IMR-90 (cell line): ENCODE data around the gene ARMC6. TPM values are rescaled to one million over a fixed set of nuclear protein-coding genes. Genes with fewer than 3 reads are reported as not detected.

ENCODE experiments used
- ATAC-seq: fragments of 200-7000 bp; cut with Tn5 transposase; 2 replicates; pipeline ENCODE4 v1.9.1; 2020; ENCODE audit warnings: low read depth, mild to moderate bottlenecking, moderate library complexity
- BruUV-seq: library from RNA; stranded (reverse); fragments of 400-500 nt; replicated peaks from 2 replicates; lab custom pipeline; 2021; lab: Mats Ljungman, UMichigan
- CTCF ChIA-PET: fragments of 300-600 bp; formaldehyde crosslinking; extraction: SDS; loops from one replicate; lab custom pipeline; 2021; ENCODE audit warnings: antibody characterized with exemption; lab: Yijun Ruan, JAX
- POLR2A ChIA-PET: fragments of 300-600 bp; sonication (Branson Sonifier 250); formaldehyde crosslinking; loops from one replicate; lab custom pipeline; 2022; ENCODE audit warnings: antibody characterized with exemption; ENCODE audit not compliant: unreplicated experiment; lab: Charles Lee
- DNase-seq: peaks from one replicate; pipeline ENCODE4 v3.0.0; 2013
- H2AFZ ChIP-seq: replicated peaks from 2 replicates; pipeline ENCODE3; 2013; ENCODE audit warnings: low read length, mild to moderate bottlenecking; ENCODE audit not compliant: poor library complexity
- H2AK5ac ChIP-seq: 2 replicates; pipeline ENCODE4 v1.6.1; 2013; ENCODE audit warnings: low read depth, low read length, inconsistent platforms
- H2AK9ac ChIP-seq: replicated peaks from 2 replicates; pipeline ENCODE3; 2013; ENCODE audit warnings: mild to moderate bottlenecking, low read depth, low read length, moderate library complexity; ENCODE audit not compliant: poor library complexity
- H2BK120ac ChIP-seq: 2 replicates; pipeline ENCODE4 v1.6.1; 2013; ENCODE audit warnings: low read depth, low read length, inconsistent platforms
- H2BK15ac ChIP-seq: 3 replicates; pipeline ENCODE4 v1.6.1; 2013; ENCODE audit warnings: low read depth, low read length, inconsistent platforms
- H2BK20ac ChIP-seq: 2 replicates; pipeline ENCODE4 v1.6.1; 2013; ENCODE audit warnings: low read depth, mild to moderate bottlenecking, inconsistent platforms, low read length, moderate library complexity
- H2BK5ac ChIP-seq: 2 replicates; pipeline ENCODE4 v1.6.1; 2013; ENCODE audit warnings: mild to moderate bottlenecking, low read depth, low read length, inconsistent platforms; ENCODE audit not compliant: poor library complexity, severe bottlenecking
- H3K14ac ChIP-seq: replicated peaks from 2 replicates; pipeline ENCODE4 v1.6.1; 2013; ENCODE audit warnings: low read depth, low read length, inconsistent platforms
- H3K18ac ChIP-seq: 2 replicates; pipeline ENCODE4 v1.6.1; 2013; ENCODE audit warnings: low read depth, low read length, control low read depth
- H3K23ac ChIP-seq: 2 replicates; pipeline ENCODE4 v1.6.1; 2013; ENCODE audit warnings: low read depth, low read length, inconsistent platforms
- H3K27ac ChIP-seq: 2 replicates; pipeline ENCODE4 v1.5.1; 2013; ENCODE audit warnings: mild to moderate bottlenecking, control low read depth, low read length; ENCODE audit not compliant: insufficient read depth
- H3K27me3 ChIP-seq: 2 replicates; pipeline ENCODE4 v1.6.1; 2013; ENCODE audit warnings: low read length; ENCODE audit not compliant: control insufficient read depth, insufficient read depth
- H3K36me3 ChIP-seq: 2 replicates; pipeline ENCODE4 v1.6.1; 2013; ENCODE audit warnings: low read length, mixed read lengths; ENCODE audit not compliant: control insufficient read depth, insufficient read depth
- H3K4ac ChIP-seq: 2 replicates; pipeline ENCODE4 v1.6.1; 2013; ENCODE audit warnings: low read depth, low read length, inconsistent platforms
- H3K4me1 ChIP-seq: 2 replicates; pipeline ENCODE4 v1.6.1; 2013; ENCODE audit warnings: low read length, mixed read lengths; ENCODE audit not compliant: control insufficient read depth, insufficient read depth
- H3K4me2 ChIP-seq: 2 replicates; pipeline ENCODE4 v1.6.1; 2013; ENCODE audit warnings: low read depth, mild to moderate bottlenecking, control low read depth, low read length, moderate library complexity
- H3K4me3 ChIP-seq: 2 replicates; pipeline ENCODE4 v1.5.1; 2013; ENCODE audit warnings: low read depth, mild to moderate bottlenecking, control low read depth, low read length, moderate library complexity; ENCODE audit not compliant: insufficient read depth
- H3K56ac ChIP-seq: 2 replicates; pipeline ENCODE4 v1.6.1; 2013; ENCODE audit warnings: low read length, inconsistent platforms; ENCODE audit not compliant: insufficient read depth; ENCODE audit errors: extremely low read depth
- H3K79me1 ChIP-seq, 2 experiments: 2 replicates each; pipeline ENCODE4 v1.6.1; 2013; ENCODE audit warnings: low read length in 2 of 2, inconsistent platforms in 1 of 2, low read depth in 1 of 2
- H3K9ac ChIP-seq: 2 replicates; pipeline ENCODE4 v1.6.1; 2013; ENCODE audit warnings: low read depth, low read length, control low read depth
- H3K9me1 ChIP-seq: 2 replicates; pipeline ENCODE4 v1.6.1; 2013; ENCODE audit warnings: low read length, inconsistent platforms; ENCODE audit not compliant: insufficient read depth
- H3K9me3 ChIP-seq: 2 replicates; pipeline ENCODE4 v1.6.1; 2013; ENCODE audit warnings: low read length; ENCODE audit not compliant: control insufficient read depth, insufficient read depth
- H4K20me1 ChIP-seq: 2 replicates; pipeline ENCODE4 v1.6.1; 2013; ENCODE audit warnings: low read length, inconsistent platforms; ENCODE audit not compliant: insufficient read depth
- H4K5ac ChIP-seq: 2 replicates; pipeline ENCODE4 v1.6.1; 2013; ENCODE audit warnings: mild to moderate bottlenecking, low read depth, low read length, control low read depth
- H4K8ac ChIP-seq, 2 experiments: 2 replicates each; pipeline ENCODE4 v1.6.1; 2013; ENCODE audit warnings: low read depth in 2 of 2, low read length in 2 of 2, control low read depth in 1 of 2, inconsistent platforms in 1 of 2
- H4K91ac ChIP-seq: 2 replicates; pipeline ENCODE4 v1.6.1; 2013; ENCODE audit warnings: low read depth, low read length, inconsistent platforms; ENCODE audit not compliant: insufficient read depth
- MAZ ChIP-seq: IDR thresholded peaks from 2 replicates; pipeline ENCODE4 v1.6.1; 2012; ENCODE audit warnings: low read depth, mild to moderate bottlenecking, low read length, improper control_type of control experiment, moderate library complexity, borderline replicate concordance
- NFE2L2 ChIP-seq: fragments of 150-350 bp; IDR thresholded peaks from 2 replicates; pipeline ENCODE4 v1.6.1; 2016; ENCODE audit warnings: low read depth, mild to moderate bottlenecking, low read length
- WGBS, 2 experiments: methylation state at CpG; one replicate each; pipeline versions ENCODE4 v1.1.5 to v1.1.7; 2013; ENCODE audit warnings: missing lambda C conversion rate in 2 of 2; ENCODE audit not compliant: insufficient read length in 1 of 2; ENCODE audit errors: extremely low coverage in 2 of 2; 5-methylcytosine and 5-hydroxymethylcytosine counted together
- dilution Hi-C: fragments of 300-500 bp; cut with HindIII; formaldehyde crosslinking; loops from one replicate; pipeline ENCODE4 v1.14.3; 2018; ENCODE audit warnings: low sequenced_read_pairs; ENCODE audit not compliant: unreplicated experiment
- in situ Hi-C: fragments of 300-500 bp; cut with MboI; formaldehyde crosslinking; loops from 3 replicates; pipeline ENCODE4 v1.14.3; 2019; ENCODE audit warnings: low sequenced_read_pairs, inconsistent platforms, mixed read lengths
- intact Hi-C: fragments of 100-400 bp; cut with micrococcal nuclease; formaldehyde crosslinking; loops from 2 replicates; pipeline ENCODE4 v1.10.0; 2022
- polyA plus RNA-seq, 3 experiments: library from polyadenylated mRNA; depleted of rRNA; stranded (reverse); fragments of >200 nt; gene quantifications; 2 replicates each; pipeline ENCODE4 v1.2.3, GENCODE V29; 2012; ENCODE audit warnings: low replicate concordance in 1 of 3
- total RNA-seq: library from RNA; depleted of rRNA; stranded (reverse); fragments of >200 nt; gene quantifications from 2 replicates; pipeline ENCODE4 v1.2.3, GENCODE V29; 2012
- TF ChIP-seq, protein P1 (sequence below): conservative IDR thresholded peaks from 2 replicates; pipeline ENCODE4 v1.5.1; 2012; ENCODE audit warnings: mild to moderate bottlenecking, low read depth, low read length, improper control_type of control experiment
- TF ChIP-seq, protein P2 (sequence below): fragments of 150-350 bp; IDR thresholded peaks from 2 replicates; pipeline ENCODE4 v1.6.1; 2017; ENCODE audit warnings: mild to moderate bottlenecking, antibody characterized with exemption, low read length, low read depth

The ARMC6 gene
- total and polyA plus RNA-seq, 2 of the 4 experiments (the other 2 are of a cell fraction): 41.5 to 52.7 TPM

DNA sequence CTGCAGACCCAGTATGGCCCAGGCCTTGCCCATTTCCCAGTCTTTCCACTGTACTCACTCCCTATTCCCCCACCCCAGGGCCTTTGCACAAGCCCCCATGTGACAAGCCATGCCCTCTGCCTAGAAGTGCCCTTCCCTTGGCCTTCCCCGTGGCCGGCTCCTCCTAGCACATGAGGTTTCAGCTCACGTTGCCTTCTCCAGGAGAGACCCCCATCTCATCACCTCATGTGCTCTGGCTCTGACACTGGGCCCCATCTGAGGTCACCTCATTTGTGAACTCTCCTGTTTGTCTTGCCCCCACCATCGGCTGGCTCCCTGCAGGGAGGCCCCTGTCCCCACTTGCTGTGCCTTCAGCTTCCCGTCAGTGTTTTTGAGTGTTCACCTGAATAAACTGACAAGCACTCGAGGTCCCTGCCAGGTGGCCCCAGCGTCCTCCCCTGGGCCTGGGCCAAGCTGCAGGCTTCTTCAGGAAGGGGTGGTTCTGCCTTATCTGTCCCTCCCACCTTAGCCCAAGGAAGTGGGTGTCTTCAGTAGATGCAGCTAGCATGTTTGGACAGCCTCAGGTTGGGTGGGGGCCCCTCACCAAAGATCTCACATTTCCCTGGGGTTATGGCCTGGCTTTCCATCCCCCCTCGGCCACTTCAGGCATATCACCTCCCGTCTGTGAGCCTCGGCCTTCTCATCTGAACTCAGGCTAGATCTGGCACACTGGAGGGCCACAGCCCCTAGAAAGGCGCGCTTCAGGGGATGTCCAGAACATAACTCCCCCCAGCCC is 26.6 kb downstream of the ARMC6 start (continued):
- no peak for TF ChIP-seq MAZ

DNA sequence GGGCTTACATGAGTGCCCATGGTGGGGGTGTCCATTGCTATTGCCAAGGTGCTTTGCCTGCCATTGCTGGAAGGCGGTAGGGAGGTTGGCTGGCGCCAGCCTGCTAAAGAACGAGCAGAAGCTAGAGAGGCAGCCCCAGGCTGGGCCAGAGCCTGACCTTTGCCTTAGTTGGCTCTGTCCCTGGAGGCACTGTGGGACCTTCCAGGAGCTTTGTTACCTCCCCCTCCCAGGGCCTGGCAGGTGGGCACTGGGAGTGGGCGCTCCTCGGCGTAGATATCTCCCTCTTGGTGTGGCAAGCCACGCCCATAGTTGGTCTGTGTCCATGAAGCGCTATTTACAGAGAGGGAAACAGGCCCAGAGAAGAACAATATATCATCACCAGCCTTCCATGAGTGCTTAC is 28.1 kb downstream of the ARMC6 start:
- H3K9me1 ChIP-seq: peaks cover 13% of the 10 kb centered on the region
- CTCF ChIA-PET: no interaction called here
- H4K20me1 ChIP-seq: 0 out of 2 replicates have a peak, but pooled peaks cover 6% of the 10 kb centered on the region
- dilution Hi-C loops: no loop called here
- no peaks in the 10 kb centered on the region for H3K9me3 ChIP-seq
- ATAC-seq (no peak), DNase-seq (no peak)
- in situ Hi-C loops: no loop called here
- no peaks in the 10 kb centered on the region for H3K27me3 ChIP-seq
- no peak overlapping the region for H2BK15ac ChIP-seq
- H4K8ac ChIP-seq: no peak overlapping the region
- H2AK9ac ChIP-seq: no peak overlapping the region
- H3K56ac ChIP-seq: no peak overlapping the region
- H3K79me1 ChIP-seq: peaks cover 6 to 16% of the 10 kb centered on the region in 2 experiments; a peak in 2 of 4 replicates
- no peak overlapping the region for H2BK5ac ChIP-seq
- no peak overlapping the region for H3K27ac ChIP-seq
- no peak overlapping the region for H2BK20ac ChIP-seq
- no peak overlapping the region for H4K5ac ChIP-seq
- peaks cover 19% of the 10 kb centered on the region for H3K36me3 ChIP-seq
- H3K14ac ChIP-seq: no peak overlapping the region
- WGBS, 2 experiments: no CpG with 5 or more reads among the region's 8 CpGs
- BruUV-seq: no TSS peak
- H3K4me2 ChIP-seq: no peak overlapping the region
- no peak overlapping the region for H3K18ac ChIP-seq
- intact Hi-C loops: loop anchor here (10.0 kb wide), 1 partner anchor 113 kb away; the partner anchor contains the start of gene MEF2B
- no peak overlapping the region for H3K4ac ChIP-seq
- H2AK5ac ChIP-seq: no peak overlapping the region
- no peak overlapping the region for H4K91ac ChIP-seq
- no peak overlapping the region for H3K23ac ChIP-seq
- H3K9ac ChIP-seq: no peak overlapping the region
- H3K4me1 ChIP-seq: peaks cover 13% of the 10 kb centered on the region
- no peak overlapping the region for H2BK120ac ChIP-seq
- H3K4me3 ChIP-seq: no peak overlapping the region
- POLR2A ChIA-PET: no interaction called here
- no peak overlapping the region for H2AFZ ChIP-seq
- no peak for TF ChIP-seq NFE2L2
- TF ChIP-seq, protein P1, sequence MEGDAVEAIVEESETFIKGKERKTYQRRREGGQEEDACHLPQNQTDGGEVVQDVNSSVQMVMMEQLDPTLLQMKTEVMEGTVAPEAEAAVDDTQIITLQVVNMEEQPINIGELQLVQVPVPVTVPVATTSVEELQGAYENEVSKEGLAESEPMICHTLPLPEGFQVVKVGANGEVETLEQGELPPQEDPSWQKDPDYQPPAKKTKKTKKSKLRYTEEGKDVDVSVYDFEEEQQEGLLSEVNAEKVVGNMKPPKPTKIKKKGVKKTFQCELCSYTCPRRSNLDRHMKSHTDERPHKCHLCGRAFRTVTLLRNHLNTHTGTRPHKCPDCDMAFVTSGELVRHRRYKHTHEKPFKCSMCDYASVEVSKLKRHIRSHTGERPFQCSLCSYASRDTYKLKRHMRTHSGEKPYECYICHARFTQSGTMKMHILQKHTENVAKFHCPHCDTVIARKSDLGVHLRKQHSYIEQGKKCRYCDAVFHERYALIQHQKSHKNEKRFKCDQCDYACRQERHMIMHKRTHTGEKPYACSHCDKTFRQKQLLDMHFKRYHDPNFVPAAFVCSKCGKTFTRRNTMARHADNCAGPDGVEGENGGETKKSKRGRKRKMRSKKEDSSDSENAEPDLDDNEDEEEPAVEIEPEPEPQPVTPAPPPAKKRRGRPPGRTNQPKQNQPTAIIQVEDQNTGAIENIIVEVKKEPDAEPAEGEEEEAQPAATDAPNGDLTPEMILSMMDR: no peak
- TF ChIP-seq, protein P2, sequence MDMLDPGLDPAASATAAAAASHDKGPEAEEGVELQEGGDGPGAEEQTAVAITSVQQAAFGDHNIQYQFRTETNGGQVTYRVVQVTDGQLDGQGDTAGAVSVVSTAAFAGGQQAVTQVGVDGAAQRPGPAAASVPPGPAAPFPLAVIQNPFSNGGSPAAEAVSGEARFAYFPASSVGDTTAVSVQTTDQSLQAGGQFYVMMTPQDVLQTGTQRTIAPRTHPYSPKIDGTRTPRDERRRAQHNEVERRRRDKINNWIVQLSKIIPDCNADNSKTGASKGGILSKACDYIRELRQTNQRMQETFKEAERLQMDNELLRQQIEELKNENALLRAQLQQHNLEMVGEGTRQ: no peak
